Measurements from ENCODE around the gene RNF44. TPM values are rescaled to one million over a fixed set of nuclear protein-coding genes. Genes with fewer than 3 reads are reported as not detected.

RNF44 gene
- total RNA-seq, 1 experiment from 2014 or later: 172 TPM

DNA sequence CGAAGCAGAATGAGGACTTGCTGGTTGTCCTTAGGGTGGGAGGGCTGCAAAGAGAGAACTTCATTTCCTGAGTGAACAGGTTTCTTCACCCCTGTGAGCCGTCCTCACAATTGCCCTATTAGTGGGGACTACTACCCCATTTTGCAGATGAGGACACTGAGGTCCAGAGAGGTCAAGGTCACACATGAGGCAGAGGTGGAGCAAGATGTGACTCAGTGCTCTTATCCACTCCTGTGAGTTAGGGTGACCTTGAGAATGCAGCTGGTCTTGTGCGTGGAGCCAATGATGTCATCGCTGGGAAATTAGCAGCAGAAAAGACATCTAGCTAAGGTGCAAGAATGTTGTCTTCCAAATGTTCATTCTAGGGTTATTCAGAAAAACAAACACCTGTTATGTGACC is 45.9 kb upstream of the RNF44 start:
- H4K8ac ChIP-seq (replicated peaks; ENCODE audit: insufficient read length, low read depth, low read length): no peak overlapping the region

More for the DNA sequence above, 45.9 kb upstream of the RNF44 start:
- Histone ChIP-seq H3K9me3 (ENCODE audit: control insufficient read depth, low read depth, low read length) (no peaks in the 10 kb centered on the region), H3K23me2 (ENCODE audit: insufficient read length, low read depth, low read length, poor library complexity, severe bottlenecking) (no peaks in the 10 kb centered on the region), H4K91ac (ENCODE audit: insufficient read length, low read depth, low read length) (no peak overlapping the region), H3K4me1 (ENCODE audit: insufficient read depth, low read length) (no peaks in the 10 kb centered on the region), H4K5ac (ENCODE audit: insufficient read length, low read depth, low read length) (no peak overlapping the region), H2AK5ac (ENCODE audit: insufficient read length, low read length) (no peak overlapping the region), H3K23ac (ENCODE audit: insufficient read length, low read depth, low read length) (no peak overlapping the region), H3K4ac (ENCODE audit: low read depth, low read length) (no peak overlapping the region), H3K18ac (ENCODE audit: insufficient read length, low read depth, low read length) (no peak overlapping the region), H3K27ac (ENCODE audit: insufficient read length, low read depth, low read length) (no peak overlapping the region), H2BK20ac (ENCODE audit: low read depth, low read length, poor library complexity, severe bottlenecking) (no peak overlapping the region), H2BK120ac (ENCODE audit: low read depth, low read length, poor library complexity, severe bottlenecking) (no peak overlapping the region), H3T11ph (ENCODE audit: low read length) (no peak overlapping the region), H2BK5ac (ENCODE audit: insufficient read length, low read length) (no peak overlapping the region), H4K20me1 (ENCODE audit: control insufficient read depth, insufficient read depth, insufficient read length) (no peaks in the 10 kb centered on the region), H2AFZ (ENCODE audit: low read length) (no peak overlapping the region), H3K14ac (ENCODE audit: insufficient read depth, low read length) (no peak overlapping the region), H3K9ac (ENCODE audit: extremely low read depth, insufficient read length, low read length) (no peak overlapping the region), H3K79me2 (ENCODE audit: insufficient read depth, low read length) (no peaks in the 10 kb centered on the region), H3K56ac (ENCODE audit: insufficient read length, low read depth, low read length) (no peak overlapping the region), H3K27me3 (ENCODE audit: insufficient read depth, low read length) (peaks cover 2% of the 10 kb centered on the region; the same call in 1 of the 2 replicates), H2BK15ac (ENCODE audit: low read depth, low read length) (no peak overlapping the region), H3K79me1 (ENCODE audit: insufficient read depth, low read depth, low read length, poor library complexity, severe bottlenecking) (no peaks in the 10 kb centered on the region), H2BK12ac (ENCODE audit: insufficient read length, low read depth, low read length) (no peak overlapping the region), H3K4me2 (ENCODE audit: insufficient read depth, insufficient read length, low read length) (no peak overlapping the region)
- Mint-ChIP-seq H3K4me1 (peaks cover 4 to 5% of the 10 kb centered on the region in 2 experiments), H3K4me3 (no peak overlapping the region), H3K27me3 (ENCODE audit: low read depth) (peaks cover 25% of the 10 kb centered on the region), H3K36me3 (ENCODE audit: insufficient read depth in 1 of 3, low read depth in 3 of 3) (peaks cover 0 to 8% (median 4%) of the 10 kb centered on the region in 3 experiments; a peak in 4 of 7 replicates), H3K9me3 (peaks cover 13 to 22% of the 10 kb centered on the region in 2 experiments), H3K27ac (no peak overlapping the region)
- TF ChIP-seq, protein P1, sequence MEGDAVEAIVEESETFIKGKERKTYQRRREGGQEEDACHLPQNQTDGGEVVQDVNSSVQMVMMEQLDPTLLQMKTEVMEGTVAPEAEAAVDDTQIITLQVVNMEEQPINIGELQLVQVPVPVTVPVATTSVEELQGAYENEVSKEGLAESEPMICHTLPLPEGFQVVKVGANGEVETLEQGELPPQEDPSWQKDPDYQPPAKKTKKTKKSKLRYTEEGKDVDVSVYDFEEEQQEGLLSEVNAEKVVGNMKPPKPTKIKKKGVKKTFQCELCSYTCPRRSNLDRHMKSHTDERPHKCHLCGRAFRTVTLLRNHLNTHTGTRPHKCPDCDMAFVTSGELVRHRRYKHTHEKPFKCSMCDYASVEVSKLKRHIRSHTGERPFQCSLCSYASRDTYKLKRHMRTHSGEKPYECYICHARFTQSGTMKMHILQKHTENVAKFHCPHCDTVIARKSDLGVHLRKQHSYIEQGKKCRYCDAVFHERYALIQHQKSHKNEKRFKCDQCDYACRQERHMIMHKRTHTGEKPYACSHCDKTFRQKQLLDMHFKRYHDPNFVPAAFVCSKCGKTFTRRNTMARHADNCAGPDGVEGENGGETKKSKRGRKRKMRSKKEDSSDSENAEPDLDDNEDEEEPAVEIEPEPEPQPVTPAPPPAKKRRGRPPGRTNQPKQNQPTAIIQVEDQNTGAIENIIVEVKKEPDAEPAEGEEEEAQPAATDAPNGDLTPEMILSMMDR (conservative IDR thresholded peaks at IDR 0.05): no peak
- no CpG with 5 or more reads among the region's 4 CpGs for WGBS (ENCODE audit: extremely low coverage, insufficient read length, low lambda C conversion rate)
- no peak for DNase-seq

Measured in H9 (cell line).